SU-DHL-6 (cell line): ENCODE data around the gene KRTAP5-2.
A peak's percentile ranks its signal among the peaks of the same experiment; 100 is the strongest.
"Not testable (repeated sequence)": the region's sequence is repeated elsewhere in the genome, so short reads cannot be mapped to it uniquely, and the experiment has no call there.

ENCODE experiments used
- H2AFZ ChIP-seq: fragments of 200-600 bp; sonication (generic); 2 replicates; pipeline ENCODE4 v1.6.1; 2014; ENCODE audit warnings: low read depth, mild to moderate bottlenecking, moderate library complexity, mixed read lengths, antibody characterized with exemption, low read length; ENCODE audit not compliant: severe bottlenecking
- H3F3A ChIP-seq: fragments of 200-600 bp; shearing (Covaris generic); 2 replicates; pipeline ENCODE4 v1.6.0; 2016; ENCODE audit warnings: antibody characterized with exemption, mild to moderate bottlenecking; ENCODE audit not compliant: insufficient read depth
- H3K27ac ChIP-seq: fragments of 200-600 bp; sonication (generic); 2 replicates; pipeline ENCODE4 v1.5.1; 2016; ENCODE audit warnings: low read depth, mild to moderate bottlenecking, low read length, moderate library complexity, mixed read lengths
- H3K27me3 ChIP-seq: fragments of 200-600 bp; sonication (generic), shearing (Covaris generic); 2 replicates; pipeline ENCODE4 v1.6.0; 2014; ENCODE audit warnings: mild to moderate bottlenecking, low read length
- H3K36me3 ChIP-seq: fragments of 200-600 bp; sonication (generic); 2 replicates; pipeline ENCODE4 v1.6.1; 2014; ENCODE audit warnings: mild to moderate bottlenecking, low read length, mixed read lengths
- H3K4me2 ChIP-seq: fragments of 300-600, 200-600 bp; shearing (Covaris generic), sonication (generic); 2 replicates; pipeline ENCODE4 v1.6.0; 2014; ENCODE audit warnings: low read length, low read depth, mild to moderate bottlenecking; ENCODE audit not compliant: poor library complexity, severe bottlenecking
- H3K4me3 ChIP-seq: fragments of 200-600 bp; sonication (generic); 2 replicates; pipeline ENCODE4 v1.5.1; 2014; ENCODE audit warnings: antibody characterized with exemption, low read length, mild to moderate bottlenecking, mixed read lengths; ENCODE audit not compliant: insufficient read depth, poor library complexity, severe bottlenecking
- H3K79me2 ChIP-seq: fragments of 200-600 bp; sonication (generic); 2 replicates; pipeline ENCODE4 v1.6.1; 2014; ENCODE audit warnings: mild to moderate bottlenecking, low read length, moderate library complexity; ENCODE audit not compliant: insufficient read depth
- H3K9ac ChIP-seq: fragments of 200-600 bp; sonication (generic); 2 replicates; pipeline ENCODE4 v1.7.0; 2014; ENCODE audit warnings: mild to moderate bottlenecking, low read length
- H3K9me2 ChIP-seq: fragments of 200-600 bp; sonication (generic); replicated peaks from 2 replicates; pipeline ENCODE4 v1.6.1; 2014; ENCODE audit warnings: low read length; ENCODE audit not compliant: insufficient read depth
- H3K9me3 ChIP-seq: fragments of 200-600 bp; sonication (generic); 2 replicates; pipeline ENCODE4 v1.6.1; 2014; ENCODE audit warnings: low read length, mixed read lengths; ENCODE audit not compliant: insufficient read depth
- H4K20me1 ChIP-seq: fragments of 200-600 bp; sonication (generic); 2 replicates; pipeline ENCODE4 v1.6.1; 2014; ENCODE audit warnings: low read depth, mild to moderate bottlenecking, antibody characterized with exemption, low read length, moderate library complexity, mixed read lengths
- EZH2phosphoT487 ChIP-seq: fragments of 200-600 bp; sonication (generic), shearing (Covaris generic); conservative IDR thresholded peaks from 2 replicates; pipeline ENCODE4 v1.6.1; 2018; ENCODE audit warnings: mild to moderate bottlenecking, antibody characterized with exemption, low read length, moderate library complexity, mixed read lengths
- TF ChIP-seq, protein P1 (sequence below): fragments of 200-600 bp; sonication (generic); IDR thresholded peaks from one replicate; pipeline ENCODE4 v1.5.1; 2017; ENCODE audit warnings: antibody characterized with exemption, mild to moderate bottlenecking, low read length, moderate library complexity; ENCODE audit not compliant: insufficient read depth, poor library complexity, severe bottlenecking

Gene KRTAP5-2

DNA sequence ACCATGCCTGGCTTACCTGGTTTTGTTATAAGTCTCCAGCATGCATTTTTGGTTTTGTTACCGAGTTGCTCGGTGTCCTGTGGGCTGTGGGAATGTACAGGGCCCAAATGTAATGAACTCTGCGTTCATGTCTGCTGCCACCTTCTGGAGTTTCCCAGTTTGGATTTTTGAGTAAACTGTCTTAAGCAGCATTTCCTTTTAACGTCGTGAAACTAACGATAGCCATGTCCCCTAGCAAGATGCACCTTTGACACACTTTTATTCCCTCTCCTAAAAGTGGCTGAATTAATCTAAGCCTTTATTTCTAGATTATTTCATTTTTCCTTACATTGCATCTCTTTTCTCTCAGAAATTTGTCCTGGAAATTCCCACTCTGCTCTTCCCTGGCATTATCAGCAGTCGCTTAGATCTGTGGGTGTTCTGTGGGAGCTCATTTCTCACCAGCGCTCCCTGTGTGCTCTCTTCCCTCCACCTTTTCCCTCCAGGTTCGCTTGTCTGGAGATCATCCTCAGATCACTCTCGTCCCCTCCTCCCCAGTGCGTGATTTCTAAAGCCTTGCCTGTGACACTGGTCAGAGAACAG, 2.0 kb downstream of the KRTAP5-2 start:
- H3K36me3 ChIP-seq, H3K27ac ChIP-seq, H3K9me2 ChIP-seq, H3K27me3 ChIP-seq, H3K4me2 ChIP-seq, H4K20me1 ChIP-seq, H3K79me2 ChIP-seq, H3F3A ChIP-seq, H3K4me3 ChIP-seq, H3K9me3 ChIP-seq, H3K9ac ChIP-seq, H2AFZ ChIP-seq: not testable (repeated sequence)

DNA sequence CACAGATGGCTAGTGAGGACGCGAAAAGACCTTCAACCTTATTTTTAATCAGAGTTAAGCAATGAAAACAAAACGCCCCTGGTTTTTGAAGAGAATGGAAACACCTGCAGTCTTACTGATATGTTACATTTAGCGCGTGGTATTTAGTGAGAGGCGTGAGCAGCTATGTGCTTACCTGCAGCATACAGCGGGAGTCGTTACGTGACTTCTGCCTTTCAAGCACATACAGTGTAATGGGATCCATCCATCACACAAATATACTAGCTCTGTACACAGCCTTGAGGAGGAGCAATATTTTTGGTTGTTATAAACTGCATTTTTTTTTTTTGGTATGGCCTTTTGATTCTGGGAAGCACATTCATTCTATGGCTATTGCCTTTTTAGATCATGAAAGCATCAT, 5.5 kb downstream of the KRTAP5-2 start:
- no peak overlapping the region for H3K27ac ChIP-seq
- no peaks in the 10 kb centered on the region for H3K9me3 ChIP-seq
- H2AFZ ChIP-seq = no peak overlapping the region
- no peaks in the 10 kb centered on the region for H4K20me1 ChIP-seq
- H3K9me2 ChIP-seq = no peaks in the 10 kb centered on the region
- no peaks in the 10 kb centered on the region for H3K79me2 ChIP-seq
- no peaks in the 10 kb centered on the region for H3F3A ChIP-seq
- no peaks in the 10 kb centered on the region for H3K27me3 ChIP-seq
- TF ChIP-seq, protein P1, sequence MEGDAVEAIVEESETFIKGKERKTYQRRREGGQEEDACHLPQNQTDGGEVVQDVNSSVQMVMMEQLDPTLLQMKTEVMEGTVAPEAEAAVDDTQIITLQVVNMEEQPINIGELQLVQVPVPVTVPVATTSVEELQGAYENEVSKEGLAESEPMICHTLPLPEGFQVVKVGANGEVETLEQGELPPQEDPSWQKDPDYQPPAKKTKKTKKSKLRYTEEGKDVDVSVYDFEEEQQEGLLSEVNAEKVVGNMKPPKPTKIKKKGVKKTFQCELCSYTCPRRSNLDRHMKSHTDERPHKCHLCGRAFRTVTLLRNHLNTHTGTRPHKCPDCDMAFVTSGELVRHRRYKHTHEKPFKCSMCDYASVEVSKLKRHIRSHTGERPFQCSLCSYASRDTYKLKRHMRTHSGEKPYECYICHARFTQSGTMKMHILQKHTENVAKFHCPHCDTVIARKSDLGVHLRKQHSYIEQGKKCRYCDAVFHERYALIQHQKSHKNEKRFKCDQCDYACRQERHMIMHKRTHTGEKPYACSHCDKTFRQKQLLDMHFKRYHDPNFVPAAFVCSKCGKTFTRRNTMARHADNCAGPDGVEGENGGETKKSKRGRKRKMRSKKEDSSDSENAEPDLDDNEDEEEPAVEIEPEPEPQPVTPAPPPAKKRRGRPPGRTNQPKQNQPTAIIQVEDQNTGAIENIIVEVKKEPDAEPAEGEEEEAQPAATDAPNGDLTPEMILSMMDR = no peak
- no peak for TF ChIP-seq EZH2phosphoT487
- H3K36me3 ChIP-seq = no peaks in the 10 kb centered on the region
- H3K4me3 ChIP-seq = no peak overlapping the region
- no peak overlapping the region for H3K9ac ChIP-seq
- H3K4me2 ChIP-seq = no peak overlapping the region

DNA sequence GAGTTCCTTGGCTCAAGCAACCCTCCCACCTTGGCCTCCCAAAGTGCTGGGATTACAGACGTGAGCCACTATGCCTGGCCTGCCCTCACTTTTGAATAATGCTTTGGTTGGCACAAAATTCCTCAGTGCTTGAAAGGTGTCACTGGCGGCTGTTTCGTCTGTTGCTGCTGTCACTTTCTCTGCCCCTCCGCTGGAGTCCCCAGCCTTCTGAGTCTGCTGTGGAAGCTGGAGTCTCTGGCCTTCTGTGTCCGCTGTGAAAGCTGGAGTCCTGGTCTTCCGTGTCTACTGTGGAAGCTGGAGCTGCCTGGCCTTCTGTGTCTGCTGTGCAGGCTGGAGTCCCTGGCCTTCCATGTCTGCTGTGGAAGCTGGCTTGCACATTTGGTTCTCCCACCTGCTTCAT, 8.1 kb downstream of the KRTAP5-2 start:
- TF ChIP-seq, protein P1 = no peak
- TF ChIP-seq EZH2phosphoT487 = no peak
- Histone ChIP-seq H3K4me3 (no peak overlapping the region), H2AFZ (no peak overlapping the region), H3K9me2 (no peaks in the 10 kb centered on the region), H3K27ac (no peak overlapping the region), H3K9me3 (no peaks in the 10 kb centered on the region), H3K79me2 (no peaks in the 10 kb centered on the region), H3K27me3 (no peaks in the 10 kb centered on the region), H3K36me3 (no peaks in the 10 kb centered on the region), H3F3A (no peaks in the 10 kb centered on the region), H3K9ac (no peak overlapping the region), H3K4me2 (no peak overlapping the region), H4K20me1 (no peaks in the 10 kb centered on the region)

DNA sequence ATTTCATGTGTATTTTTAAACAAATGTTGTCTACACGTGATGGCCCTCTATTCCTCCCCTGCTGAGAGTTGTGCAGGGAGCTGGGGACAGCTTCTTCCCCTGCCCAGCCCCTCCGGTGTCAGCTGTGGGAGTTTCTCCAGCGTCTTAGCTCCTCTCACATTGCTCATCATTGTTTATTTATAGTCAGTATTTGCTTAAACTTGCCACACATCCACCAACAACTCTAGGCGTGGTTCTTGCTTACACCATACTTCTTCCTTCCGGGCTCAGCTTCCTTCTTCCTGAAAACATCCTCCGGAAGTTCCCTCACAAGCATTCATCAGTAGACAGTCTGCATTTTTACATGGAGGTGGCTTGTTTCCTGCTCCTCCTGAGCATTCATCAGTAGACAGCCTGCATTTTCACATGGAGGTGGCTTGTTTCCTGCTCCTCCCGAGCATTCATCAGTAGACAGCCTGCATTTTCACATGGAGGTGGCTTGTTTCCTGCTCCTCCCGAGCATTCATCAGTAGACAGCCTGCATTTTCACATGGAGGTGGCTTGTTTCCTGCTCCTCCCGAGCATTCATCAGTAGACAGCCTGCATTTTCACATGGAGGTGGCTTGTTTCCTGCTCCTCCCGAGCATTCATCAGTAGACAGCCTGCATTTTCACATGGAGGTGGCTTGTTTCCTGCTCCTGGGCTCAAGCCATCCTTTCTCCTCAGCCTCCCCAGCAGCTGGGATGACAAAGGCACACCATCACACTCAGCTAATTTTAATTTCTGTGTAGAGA, 8.7 kb downstream of the KRTAP5-2 start:
- not testable (repeated sequence) for H3K9me3 ChIP-seq, H3K27me3 ChIP-seq, H3K27ac ChIP-seq, H4K20me1 ChIP-seq, H3K4me3 ChIP-seq, H3K4me2 ChIP-seq, H3K36me3 ChIP-seq, H3F3A ChIP-seq, H3K79me2 ChIP-seq, H3K9ac ChIP-seq, H3K9me2 ChIP-seq
- H2AFZ ChIP-seq = peak overlapping the region; percentile 25
